KMS-11 (cell line): ENCODE results near the gene GTPBP8.

Experiments
- H2AFZ ChIP-seq: fragments of 200-600 bp; sonication (generic); 2 replicates; pipeline ENCODE4 v1.6.1; 2016; ENCODE audit warnings: antibody characterized with exemption, mixed run types, low read depth
- H3K27ac ChIP-seq: fragments of 200-600 bp; sonication (generic); 2 replicates; pipeline ENCODE4 v1.6.1; 2016; ENCODE audit warnings: mild to moderate bottlenecking, mixed run types
- H3K27me3 ChIP-seq: fragments of 200-600 bp; sonication (generic); 2 replicates; pipeline ENCODE4 v1.6.1; 2017; ENCODE audit warnings: mild to moderate bottlenecking, low read depth, mixed run types, moderate library complexity; ENCODE audit not compliant: insufficient read depth
- H3K36me3 ChIP-seq: fragments of 200-600 bp; sonication (generic); 2 replicates; pipeline ENCODE4 v1.6.1; 2017; ENCODE audit warnings: mild to moderate bottlenecking, mixed run types; ENCODE audit not compliant: insufficient read depth
- H3K4me1 ChIP-seq: fragments of 200-600 bp; sonication (generic); 2 replicates; pipeline ENCODE4 v1.6.1; 2016; ENCODE audit warnings: mild to moderate bottlenecking, low read depth, mixed run types; ENCODE audit not compliant: poor library complexity, severe bottlenecking
- H3K4me2 ChIP-seq: fragments of 200-600 bp; sonication (generic); 2 replicates; pipeline ENCODE4 v1.7.0; 2016; ENCODE audit warnings: mild to moderate bottlenecking, mixed run types
- H3K4me3 ChIP-seq: fragments of 200-600 bp; sonication (generic); IDR thresholded peaks from 2 replicates; pipeline ENCODE4 v1.6.1; 2017; ENCODE audit warnings: low read depth, low read length, mixed read lengths; ENCODE audit not compliant: insufficient read depth
- H3K79me2 ChIP-seq: fragments of 200-600 bp; sonication (generic); 2 replicates; pipeline ENCODE4 v1.6.1; 2016; ENCODE audit warnings: low read depth, mixed run types; ENCODE audit not compliant: insufficient read depth
- H3K9ac ChIP-seq: fragments of 200-600 bp; sonication (generic); 2 replicates; pipeline ENCODE4 v1.6.1; 2016; ENCODE audit warnings: mild to moderate bottlenecking, mixed run types
- H4K20me1 ChIP-seq: fragments of 200-600 bp; sonication (generic); 2 replicates; pipeline ENCODE4 v1.6.1; 2016; ENCODE audit warnings: mild to moderate bottlenecking, mixed run types; ENCODE audit not compliant: insufficient read depth
- TF ChIP-seq, protein P1 (sequence below): fragments of 200-600 bp; sonication (generic); conservative IDR thresholded peaks from 2 replicates; pipeline ENCODE4 v1.6.1; 2017; ENCODE audit warnings: low read depth, mild to moderate bottlenecking, antibody characterized with exemption, low read length, moderate library complexity, mixed read lengths

Gene GTPBP8

DNA sequence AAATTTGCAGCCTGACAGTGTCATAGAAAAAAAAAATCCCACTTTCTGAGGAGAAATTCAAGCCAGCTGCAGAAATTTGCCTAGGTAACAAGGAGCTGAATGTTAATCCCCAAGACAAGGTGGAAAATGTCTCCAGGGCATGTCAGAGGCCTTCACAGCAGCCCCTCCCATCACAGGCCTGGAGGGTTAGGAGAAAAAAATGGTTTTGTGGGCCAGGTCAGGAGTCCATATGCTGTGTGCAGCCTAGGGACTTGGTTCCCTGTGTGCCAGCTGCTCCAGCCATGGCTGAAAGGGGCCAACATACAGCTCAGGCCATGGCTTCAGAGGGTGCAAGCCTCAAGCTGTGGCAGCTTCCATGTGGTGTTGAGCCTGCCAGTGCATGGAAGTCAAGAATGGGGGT is 27.1 kb upstream of the GTPBP8 start:
- H3K27ac ChIP-seq: no peak overlapping the region
- peaks cover 19% of the 10 kb centered on the region for H3K4me1 ChIP-seq
- no peak overlapping the region for H2AFZ ChIP-seq
- H3K4me3 ChIP-seq: no peak overlapping the region
- no peaks in the 10 kb centered on the region for H3K79me2 ChIP-seq
- no peak overlapping the region for H3K4me2 ChIP-seq
- no peak overlapping the region for H3K9ac ChIP-seq
- TF ChIP-seq, protein P1, sequence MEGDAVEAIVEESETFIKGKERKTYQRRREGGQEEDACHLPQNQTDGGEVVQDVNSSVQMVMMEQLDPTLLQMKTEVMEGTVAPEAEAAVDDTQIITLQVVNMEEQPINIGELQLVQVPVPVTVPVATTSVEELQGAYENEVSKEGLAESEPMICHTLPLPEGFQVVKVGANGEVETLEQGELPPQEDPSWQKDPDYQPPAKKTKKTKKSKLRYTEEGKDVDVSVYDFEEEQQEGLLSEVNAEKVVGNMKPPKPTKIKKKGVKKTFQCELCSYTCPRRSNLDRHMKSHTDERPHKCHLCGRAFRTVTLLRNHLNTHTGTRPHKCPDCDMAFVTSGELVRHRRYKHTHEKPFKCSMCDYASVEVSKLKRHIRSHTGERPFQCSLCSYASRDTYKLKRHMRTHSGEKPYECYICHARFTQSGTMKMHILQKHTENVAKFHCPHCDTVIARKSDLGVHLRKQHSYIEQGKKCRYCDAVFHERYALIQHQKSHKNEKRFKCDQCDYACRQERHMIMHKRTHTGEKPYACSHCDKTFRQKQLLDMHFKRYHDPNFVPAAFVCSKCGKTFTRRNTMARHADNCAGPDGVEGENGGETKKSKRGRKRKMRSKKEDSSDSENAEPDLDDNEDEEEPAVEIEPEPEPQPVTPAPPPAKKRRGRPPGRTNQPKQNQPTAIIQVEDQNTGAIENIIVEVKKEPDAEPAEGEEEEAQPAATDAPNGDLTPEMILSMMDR: no peak
- H4K20me1 ChIP-seq: no peaks in the 10 kb centered on the region
- no peaks in the 10 kb centered on the region for H3K36me3 ChIP-seq
- no peaks in the 10 kb centered on the region for H3K27me3 ChIP-seq

DNA sequence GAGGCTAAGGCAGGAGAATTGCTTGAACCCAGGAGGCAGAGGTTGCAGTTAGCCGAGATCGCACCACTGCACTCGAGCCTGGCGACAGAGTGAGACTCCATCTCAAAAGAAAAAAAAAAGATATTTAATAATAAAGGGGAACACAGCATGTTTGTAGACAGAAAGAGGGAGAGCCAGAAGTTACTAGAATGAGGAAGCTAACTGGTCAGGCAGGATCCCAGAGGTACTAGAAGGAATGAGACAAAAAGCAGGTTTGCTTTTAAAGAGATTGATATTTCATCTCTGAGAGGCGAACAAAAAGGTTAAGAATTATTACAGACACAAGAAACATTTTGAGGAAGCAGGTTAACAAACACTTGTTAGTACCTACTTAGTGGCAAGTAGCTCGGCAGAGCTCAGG is 25.1 kb upstream of the GTPBP8 start:
- no peak overlapping the region for H3K4me3 ChIP-seq
- no peak overlapping the region for H2AFZ ChIP-seq
- H3K27me3 ChIP-seq: no peaks in the 10 kb centered on the region
- TF ChIP-seq, protein P1: no peak
- no peak overlapping the region for H3K9ac ChIP-seq
- no peaks in the 10 kb centered on the region for H4K20me1 ChIP-seq
- H3K4me2 ChIP-seq: no peak overlapping the region
- no peaks in the 10 kb centered on the region for H3K36me3 ChIP-seq
- H3K79me2 ChIP-seq: no peaks in the 10 kb centered on the region
- H3K4me1 ChIP-seq: no peaks in the 10 kb centered on the region
- no peak overlapping the region for H3K27ac ChIP-seq

DNA sequence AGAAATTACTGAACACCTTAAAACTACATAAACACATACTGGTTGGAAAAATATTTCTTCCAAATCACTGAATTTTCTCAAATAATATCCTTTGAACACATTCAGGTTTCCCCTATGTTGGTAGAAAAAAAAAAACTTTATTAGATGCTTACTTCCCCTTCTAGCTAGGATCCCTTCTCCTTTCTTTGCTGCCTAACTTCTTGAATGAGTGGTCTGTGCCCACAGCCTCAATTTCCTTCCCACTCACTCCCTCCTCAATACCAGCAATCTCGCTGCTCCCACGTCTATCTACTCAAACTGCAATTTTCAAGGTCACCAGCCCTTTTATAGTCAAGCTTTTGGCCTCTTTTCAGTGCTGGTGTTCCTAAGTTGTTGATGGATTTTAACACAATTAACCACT is 24.2 kb upstream of the GTPBP8 start:
- H3K27ac ChIP-seq: no peak overlapping the region
- no peaks in the 10 kb centered on the region for H4K20me1 ChIP-seq
- no peak overlapping the region for H3K4me2 ChIP-seq
- TF ChIP-seq, protein P1: no peak
- H3K27me3 ChIP-seq: no peaks in the 10 kb centered on the region
- H2AFZ ChIP-seq: no peak overlapping the region
- H3K79me2 ChIP-seq: no peaks in the 10 kb centered on the region
- H3K36me3 ChIP-seq: no peaks in the 10 kb centered on the region
- H3K4me1 ChIP-seq: no peaks in the 10 kb centered on the region
- H3K4me3 ChIP-seq: no peak overlapping the region
- H3K9ac ChIP-seq: no peak overlapping the region

DNA sequence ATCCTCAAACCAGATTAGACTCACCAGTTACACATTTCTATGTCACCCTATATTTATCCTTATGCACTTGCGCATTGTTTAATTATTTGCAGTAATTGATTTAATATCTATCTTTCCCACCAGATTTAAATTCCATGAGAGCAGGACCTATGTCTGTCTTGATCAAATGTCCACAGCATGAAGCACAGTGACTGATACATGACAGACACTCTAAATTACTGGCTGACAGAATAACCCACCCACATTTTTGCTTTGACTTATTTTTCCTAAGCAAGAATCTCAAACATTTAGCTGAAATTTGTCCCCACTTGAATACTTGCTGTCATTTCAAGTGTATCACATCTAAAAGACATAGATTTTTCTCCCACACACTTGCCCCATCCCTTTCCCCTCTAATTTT is 23.4 kb upstream of the GTPBP8 start:
- Histone ChIP-seq H3K79me2 (no peaks in the 10 kb centered on the region), H3K36me3 (no peaks in the 10 kb centered on the region), H3K9ac (no peak overlapping the region), H3K27ac (no peak overlapping the region), H3K27me3 (no peaks in the 10 kb centered on the region), H3K4me1 (peaks cover under 1% of the 10 kb centered on the region), H4K20me1 (no peaks in the 10 kb centered on the region), H3K4me2 (no peak overlapping the region), H2AFZ (no peak overlapping the region), H3K4me3 (no peak overlapping the region)
- TF ChIP-seq, protein P1: no peak
